ENCODE results near the gene FECH. TPM values are rescaled to one million over a fixed set of nuclear protein-coding genes. Genes with fewer than 3 reads are reported as not detected.
A peak's percentile ranks its signal among the peaks of the same experiment; 100 is the strongest.
"Not testable (repeated sequence)": the region's sequence is repeated elsewhere in the genome, so short reads cannot be mapped to it uniquely, and the experiment has no call there.

Gene FECH
- total RNA-seq, 1 experiment from 2014 or later: 16.6 TPM

GRCh38 chr18:57522348-57522747, 64.2 kb downstream of the FECH start:
- H3K36me3 Mint-ChIP-seq; H3K4me1 Mint-ChIP-seq; POLR2A ChIA-PET; DNase-seq (ENCODE audit: low spot score); H3K27ac Mint-ChIP-seq; CTCF ChIA-PET; H3K27me3 Mint-ChIP-seq (ENCODE audit: low read depth); H3K4me3 Mint-ChIP-seq: not testable (repeated sequence)
- H3K9me3 Mint-ChIP-seq: peaks cover 11% of the 10 kb centered on the region
- peak; percentile 78 for TF ChIP-seq USF2 (CRISPR knock-in tag; IDR thresholded peaks at IDR 0.05)
- TF ChIP-seq USF1 (CRISPR knock-in tag; IDR thresholded peaks at IDR 0.05): peak; percentile 75
- peak; percentile 88 for ATAC-seq

- DNase-seq (ENCODE audit: low spot score): no peak
- no peak overlapping the region for H3K4me3 Mint-ChIP-seq
- no peak for TF ChIP-seq ATF2 (CRISPR knock-in tag; IDR thresholded peaks at IDR 0.05; ENCODE audit: borderline replicate concordance, low read depth)
- no peak for TF ChIP-seq ZBTB21 (CRISPR knock-in tag; IDR thresholded peaks at IDR 0.05; ENCODE audit: borderline replicate concordance)
- no peak for TF ChIP-seq NFE2L1 (CRISPR knock-in tag; IDR thresholded peaks at IDR 0.05)
- no peak for TF ChIP-seq KAT7 (CRISPR knock-in tag; IDR thresholded peaks at IDR 0.05; ENCODE audit: borderline replicate concordance)
- TF ChIP-seq NFYB (CRISPR knock-in tag; conservative IDR thresholded peaks at IDR 0.05; ENCODE audit: low read depth): no peak
- no peak for TF ChIP-seq ZNF416 (CRISPR knock-in tag; IDR thresholded peaks at IDR 0.05)
- TF ChIP-seq ELF4 (CRISPR knock-in tag; IDR thresholded peaks at IDR 0.05; ENCODE audit: low read depth): no peak
- TF ChIP-seq EMX1 (CRISPR knock-in tag; IDR thresholded peaks at IDR 0.05): no peak
- no peak for TF ChIP-seq CTCF (IDR thresholded peaks at IDR 0.05)
- TF ChIP-seq TCF7 (CRISPR knock-in tag; IDR thresholded peaks at IDR 0.05; ENCODE audit: low read depth): no peak
- H3K9me3 Mint-ChIP-seq: peaks cover 8% of the 10 kb centered on the region
- no peak overlapping the region for H3K27ac Mint-ChIP-seq
- no peaks in the 10 kb centered on the region for H3K36me3 Mint-ChIP-seq
- no peaks in the 10 kb centered on the region for H3K4me1 Mint-ChIP-seq
- ChIA-PET POLR2A (no interaction called here), CTCF (no interaction called here)
- ATAC-seq: no peak
- H3K27me3 Mint-ChIP-seq (ENCODE audit: low read depth): no peaks in the 10 kb centered on the region
These were observed 66.7 kb downstream of the FECH start for GRCh38 chr18:57519668-57520424.

GRCh38 chr18:57518533-57518932, 68.0 kb downstream of the FECH start:
- CTCF ChIA-PET: no interaction called here
- no peak for TF ChIP-seq CDX4 (CRISPR knock-in tag; IDR thresholded peaks at IDR 0.05; ENCODE audit: borderline replicate concordance)
- TF ChIP-seq ZNF532 (CRISPR knock-in tag; IDR thresholded peaks at IDR 0.05; ENCODE audit: borderline replicate concordance): no peak
- TF ChIP-seq CTCF (IDR thresholded peaks at IDR 0.05): no peak
- TF ChIP-seq USF1 (CRISPR knock-in tag; IDR thresholded peaks at IDR 0.05): no peak
- TF ChIP-seq PRRX2 (CRISPR knock-in tag; IDR thresholded peaks at IDR 0.05): no peak

More at GRCh38 chr18:57518533-57518932, 68.0 kb downstream of the FECH start:
- Mint-ChIP-seq H3K4me1 (no peaks in the 10 kb centered on the region), H3K4me3 (no peak overlapping the region), H3K27me3 (ENCODE audit: low read depth) (no peaks in the 10 kb centered on the region), H3K27ac (no peak overlapping the region), H3K9me3 (no peaks in the 10 kb centered on the region), H3K36me3 (no peaks in the 10 kb centered on the region)
- DNase-seq (ENCODE audit: low spot score): no peak
- POLR2A ChIA-PET: no interaction called here
- no peak for ATAC-seq
